ENCODE results near the gene DOCK7. TPM values are rescaled to one million over a fixed set of nuclear protein-coding genes. Genes with fewer than 3 reads are reported as not detected.

DOCK7 gene
- total RNA-seq, 1 experiment from 2014 or later: 46.9 TPM

- no peak within 1 kb of the TSS for H3K4me3 Mint-ChIP-seq (ENCODE audit: unreplicated experiment)
Measured at GRCh38 chr1:62597281-62597680, 90.9 kb downstream of the DOCK7 start, which contains the start of gene ANGPTL3. Gene ANGPTL3, plus strand, starts transcription at chr1:62597520. Its CDS starts 47 bp downstream, at chr1:62597567.

GRCh38 chr1:62595647-62596046 is 92.5 kb downstream of the DOCK7 start:
- Mint-ChIP-seq H3K9me3 (ENCODE audit: unreplicated experiment) (no peaks in the 10 kb centered on the region), H3K27me3 (ENCODE audit: insufficient read depth, unreplicated experiment) (no peaks in the 10 kb centered on the region), H3K4me3 (ENCODE audit: unreplicated experiment) (no peak overlapping the region), H3K27ac (ENCODE audit: low read depth, unreplicated experiment) (no peak overlapping the region), H3K4me1 (ENCODE audit: insufficient read depth, unreplicated experiment) (no peaks in the 10 kb centered on the region), H3K36me3 (ENCODE audit: insufficient read depth, unreplicated experiment) (no peaks in the 10 kb centered on the region)
- intact Hi-C loops (cut with micrococcal nuclease): no loop called here
- no TSS peak for BruUV-seq (replicated peaks)
- ChIA-PET POLR2A (interaction anchor here (0.6 to 1.3 kb wide), 2 partner anchors 26 to 959 kb away, joined by 3 to 4 read pairs; no protein-coding TSS in a partner anchor), CTCF (interaction anchor here (0.6 kb wide), 1 partner anchor 120 kb away, joined by 7 read pairs; no protein-coding TSS in a partner anchor)
- no peak for DNase-seq (ENCODE audit: unreplicated experiment)
- no peak for TF ChIP-seq CTCF (IDR thresholded peaks at IDR 0.05; ENCODE audit: unreplicated experiment)

More at GRCh38 chr1:62597281-62597680, 90.9 kb downstream of the DOCK7 start, which contains the start of gene ANGPTL3:
- BruUV-seq (replicated peaks): no TSS peak
- no peak for DNase-seq (ENCODE audit: unreplicated experiment)
- POLR2A ChIA-PET: interaction anchor here (0.7 kb wide), 1 partner anchor 149 kb away, joined by 3 read pairs; no protein-coding TSS in a partner anchor
- CTCF ChIA-PET: no interaction called here
- Mint-ChIP-seq H3K9me3 (ENCODE audit: unreplicated experiment) (no peaks in the 10 kb centered on the region), H3K27me3 (ENCODE audit: insufficient read depth, unreplicated experiment) (no peaks in the 10 kb centered on the region), H3K4me1 (ENCODE audit: insufficient read depth, unreplicated experiment) (no peaks in the 10 kb centered on the region), H3K27ac (ENCODE audit: low read depth, unreplicated experiment) (no peak within 1 kb of the TSS), H3K36me3 (ENCODE audit: insufficient read depth, unreplicated experiment) (no peaks in the 10 kb centered on the region)
- no peak for TF ChIP-seq CTCF (IDR thresholded peaks at IDR 0.05; ENCODE audit: unreplicated experiment)
- intact Hi-C loops (cut with micrococcal nuclease): no loop called here

GRCh38 chr1:62593825-62594394 is 94.3 kb downstream of the DOCK7 start:
- Mint-ChIP-seq H3K4me3 (ENCODE audit: unreplicated experiment) (no peak overlapping the region), H3K27ac (ENCODE audit: low read depth, unreplicated experiment) (no peak overlapping the region), H3K9me3 (ENCODE audit: unreplicated experiment) (no peaks in the 10 kb centered on the region), H3K27me3 (ENCODE audit: insufficient read depth, unreplicated experiment) (no peaks in the 10 kb centered on the region), H3K4me1 (ENCODE audit: insufficient read depth, unreplicated experiment) (no peaks in the 10 kb centered on the region), H3K36me3 (ENCODE audit: insufficient read depth, unreplicated experiment) (no peaks in the 10 kb centered on the region)
- ChIA-PET POLR2A (no interaction called here), CTCF (no interaction called here)
- intact Hi-C loops (cut with micrococcal nuclease): no loop called here
- no TSS peak for BruUV-seq (replicated peaks)
- no peak for TF ChIP-seq CTCF (IDR thresholded peaks at IDR 0.05; ENCODE audit: unreplicated experiment)
- no peak for DNase-seq (ENCODE audit: unreplicated experiment)

- Mint-ChIP-seq H3K36me3 (ENCODE audit: insufficient read depth, unreplicated experiment) (no peaks in the 10 kb centered on the region), H3K27me3 (ENCODE audit: insufficient read depth, unreplicated experiment) (no peaks in the 10 kb centered on the region), H3K9me3 (ENCODE audit: unreplicated experiment) (no peaks in the 10 kb centered on the region), H3K4me3 (ENCODE audit: unreplicated experiment) (no peak overlapping the region), H3K4me1 (ENCODE audit: insufficient read depth, unreplicated experiment) (no peaks in the 10 kb centered on the region), H3K27ac (ENCODE audit: low read depth, unreplicated experiment) (no peak overlapping the region)
- no peak for TF ChIP-seq CTCF (IDR thresholded peaks at IDR 0.05; ENCODE audit: unreplicated experiment)
- no peak for DNase-seq (ENCODE audit: unreplicated experiment)
- intact Hi-C loops (cut with micrococcal nuclease): no loop called here
- ChIA-PET POLR2A (no interaction called here), CTCF (no interaction called here)
- BruUV-seq (replicated peaks): no TSS peak
Measured at GRCh38 chr1:62590970-62591368, 97.2 kb downstream of the DOCK7 start.
